GM06990 (cell line): ENCODE results near the gene EIF4E1B.

Experiments
- DNase-seq: peaks from one replicate; pipeline ENCODE4 v3.0.0-alpha.2; 2011; ENCODE audit not compliant: insufficient read length; ENCODE audit errors: extremely low read depth
- H3K27me3 ChIP-seq: replicated peaks from 2 replicates; pipeline ENCODE4 v1.6.0; 2011; ENCODE audit warnings: low read length; ENCODE audit not compliant: control insufficient read depth, insufficient read depth
- H3K36me3 ChIP-seq: 2 replicates; pipeline ENCODE4 v1.5.1; 2011; ENCODE audit warnings: low read length; ENCODE audit not compliant: control insufficient read depth, insufficient read depth
- H3K4me3 ChIP-seq: replicated peaks from 2 replicates; pipeline ENCODE4 v1.5.1; 2011; ENCODE audit warnings: low read depth, mild to moderate bottlenecking, control low read depth, low read length
- CTCF ChIP-seq: IDR thresholded peaks from 2 replicates; pipeline ENCODE4 v1.5.1; 2011; ENCODE audit warnings: low read length, control low read depth, mild to moderate bottlenecking, inconsistent platforms; ENCODE audit not compliant: insufficient read depth, poor library complexity, severe bottlenecking

Gene EIF4E1B

GRCh38 chr5:176677209-176677939 lies 46.9 kb downstream of the EIF4E1B start:
- no peak for TF ChIP-seq CTCF
- no peak for DNase-seq
- Histone ChIP-seq H3K36me3 (no peaks in the 10 kb centered on the region), H3K4me3 (no peak overlapping the region), H3K27me3 (no peaks in the 10 kb centered on the region; the same call in 1 of the 2 replicates)

DNA sequence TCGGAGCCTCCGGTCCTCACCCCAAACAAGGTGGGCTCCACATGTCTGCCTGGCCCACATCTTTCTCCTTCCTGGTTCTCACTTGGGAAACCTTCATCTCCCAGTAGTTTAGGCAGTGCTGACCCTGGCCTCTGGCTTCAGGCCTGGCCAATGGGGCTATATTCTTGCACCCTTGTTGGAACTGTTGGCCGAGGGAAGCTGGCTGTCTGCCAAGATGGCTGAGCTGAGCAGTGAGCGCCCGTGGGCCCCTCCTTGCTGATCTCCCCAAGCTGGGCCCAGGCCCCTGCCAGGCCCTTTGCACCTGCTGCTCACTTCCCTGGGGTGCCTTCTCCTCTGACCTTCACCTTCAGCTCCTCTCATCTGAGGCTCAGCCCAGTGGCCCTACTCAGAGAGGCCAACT lies 48.1 kb downstream of the EIF4E1B start:
- no peaks in the 10 kb centered on the region for H3K36me3 ChIP-seq
- no peak for TF ChIP-seq CTCF
- no peak for DNase-seq
- H3K27me3 ChIP-seq = no peaks in the 10 kb centered on the region; the same call in 1 of the 2 replicates
- no peak overlapping the region for H3K4me3 ChIP-seq

GRCh38 chr5:176679365-176680225 lies 49.1 kb downstream of the EIF4E1B start:
- H3K4me3 ChIP-seq = no peak overlapping the region

GRCh38 chr5:176680226-176680563 lies 49.7 kb downstream of the EIF4E1B start:
- H3K27me3 ChIP-seq = no peaks in the 10 kb centered on the region; the same call in none of the 2 replicates
- TF ChIP-seq CTCF = no peak
- no peak for DNase-seq
- H3K4me3 ChIP-seq = no peak overlapping the region
- no peaks in the 10 kb centered on the region for H3K36me3 ChIP-seq

More at GRCh38 chr5:176679365-176680225, 49.1 kb downstream of the EIF4E1B start:
- no peak for TF ChIP-seq CTCF
- no peak for DNase-seq
- Histone ChIP-seq H3K27me3 (no peaks in the 10 kb centered on the region; the same call in none of the 2 replicates), H3K36me3 (no peaks in the 10 kb centered on the region)

DNA sequence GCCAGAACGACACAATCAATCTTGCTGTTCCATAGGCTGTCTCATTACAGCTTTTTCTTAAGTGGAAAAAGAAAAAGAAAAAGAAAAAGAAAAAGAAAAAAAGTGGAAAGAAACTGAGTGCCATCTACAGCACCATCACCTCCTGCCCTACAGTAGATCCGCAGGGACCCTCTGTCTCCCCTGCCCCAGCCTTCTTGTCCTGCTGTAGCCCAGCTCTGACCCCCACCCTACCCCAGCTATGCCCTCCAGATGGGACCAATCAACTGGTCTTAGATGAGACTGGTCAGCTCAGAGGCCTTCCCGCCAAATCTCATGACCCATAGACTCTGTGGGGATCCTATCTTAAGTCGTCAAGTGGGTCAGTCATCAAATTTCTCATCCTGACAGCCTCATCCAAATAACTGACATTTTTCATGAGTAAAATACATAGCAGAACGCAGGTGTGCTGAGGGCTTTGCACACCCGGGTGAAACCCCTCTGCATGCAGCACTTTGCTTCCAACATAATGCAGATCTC lies 51.6 kb downstream of the EIF4E1B start:
- Histone ChIP-seq H3K36me3 (no peaks in the 10 kb centered on the region), H3K27me3 (no peaks in the 10 kb centered on the region; the same call in none of the 2 replicates), H3K4me3 (no peak overlapping the region)
- no peak for DNase-seq
- TF ChIP-seq CTCF = no peak
